H1 (cell line): ENCODE results near the gene INF2.

Experiments
- CBX5 ChIP-seq: fragments of 300-800, 300-1000 bp; sonication (generic); IDR thresholded peaks from 2 replicates; pipeline ENCODE4 v1.7.1; 2016; ENCODE audit warnings: antibody characterized with exemption, low read length, low read depth
- MAFK ChIP-seq: IDR thresholded peaks from 2 replicates; pipeline ENCODE4 v1.6.1; 2012; ENCODE audit warnings: low read depth, mild to moderate bottlenecking, improper control_type of control experiment, low read length
- PHF8 ChIP-seq: fragments of 200-600 bp; sonication (generic); conservative IDR thresholded peaks from 2 replicates; pipeline ENCODE4 v1.7.1; 2012; ENCODE audit warnings: low read depth, mild to moderate bottlenecking, inconsistent platforms, low read length, moderate library complexity
- POLR2AphosphoS5 ChIP-seq: IDR thresholded peaks from 2 replicates; pipeline ENCODE4 v1.6.1; 2011; ENCODE audit warnings: low read depth, low read length
- TF ChIP-seq, protein P1 (sequence below): IDR thresholded peaks from 2 replicates; pipeline ENCODE4 v1.6.1; 2012; ENCODE audit warnings: inconsistent platforms
- TF ChIP-seq, protein P2 (sequence below), 3 experiments: IDR thresholded peaks; 1 replicate in 2 of 3; 2 replicates in 1 of 3; pipeline versions ENCODE4 v1.5.1 to v1.6.1; 2011; ENCODE audit warnings: low read length in 3 of 3, mild to moderate bottlenecking in 3 of 3, inconsistent platforms in 2 of 3, low read depth in 1 of 3, moderate library complexity in 1 of 3; ENCODE audit not compliant: insufficient read depth in 1 of 3; ENCODE audit errors: control extremely low read depth in 1 of 3

DNA sequence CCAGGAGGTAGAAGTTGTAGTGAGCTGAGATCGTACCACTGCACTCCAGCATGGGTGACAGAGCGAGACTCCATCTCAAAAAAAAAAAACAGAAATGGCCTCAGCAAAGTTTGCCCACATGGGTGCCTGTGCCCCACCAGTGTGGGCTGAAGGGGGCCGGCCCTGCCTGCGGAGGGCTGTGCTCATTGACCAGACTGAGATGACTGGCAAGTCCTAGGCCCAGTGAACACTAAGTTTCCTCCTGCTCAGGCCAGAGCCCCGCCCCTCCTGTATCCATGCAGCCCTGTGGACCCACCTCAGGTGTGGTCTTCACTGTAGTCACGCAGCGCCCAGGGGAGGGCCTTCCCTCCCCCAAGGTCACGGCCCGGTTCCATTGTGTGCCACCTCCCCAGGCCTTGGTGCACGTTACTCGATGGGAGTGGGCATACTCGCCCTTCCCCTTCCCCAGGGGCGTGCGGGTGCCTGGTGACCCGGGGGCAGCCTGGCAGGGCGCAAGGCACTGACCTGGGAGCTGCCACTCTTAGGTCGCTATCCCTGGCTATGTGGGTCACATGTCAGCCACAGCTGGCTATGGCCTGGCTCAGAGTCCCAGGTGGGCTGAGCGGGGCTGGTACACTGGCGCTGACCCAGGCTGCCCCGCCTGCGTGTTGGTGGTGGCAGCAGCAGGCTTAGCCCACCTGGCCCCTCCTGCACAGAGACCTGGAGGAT is 16.1 kb downstream of the INF2 start:
- TF ChIP-seq MAFK (no peak), PHF8 (no peak), POLR2AphosphoS5 (no peak), CBX5 (no peak)
- TF ChIP-seq, protein P1, sequence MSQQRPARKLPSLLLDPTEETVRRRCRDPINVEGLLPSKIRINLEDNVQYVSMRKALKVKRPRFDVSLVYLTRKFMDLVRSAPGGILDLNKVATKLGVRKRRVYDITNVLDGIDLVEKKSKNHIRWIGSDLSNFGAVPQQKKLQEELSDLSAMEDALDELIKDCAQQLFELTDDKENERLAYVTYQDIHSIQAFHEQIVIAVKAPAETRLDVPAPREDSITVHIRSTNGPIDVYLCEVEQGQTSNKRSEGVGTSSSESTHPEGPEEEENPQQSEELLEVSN, result no peak
- TF ChIP-seq, protein P2, sequence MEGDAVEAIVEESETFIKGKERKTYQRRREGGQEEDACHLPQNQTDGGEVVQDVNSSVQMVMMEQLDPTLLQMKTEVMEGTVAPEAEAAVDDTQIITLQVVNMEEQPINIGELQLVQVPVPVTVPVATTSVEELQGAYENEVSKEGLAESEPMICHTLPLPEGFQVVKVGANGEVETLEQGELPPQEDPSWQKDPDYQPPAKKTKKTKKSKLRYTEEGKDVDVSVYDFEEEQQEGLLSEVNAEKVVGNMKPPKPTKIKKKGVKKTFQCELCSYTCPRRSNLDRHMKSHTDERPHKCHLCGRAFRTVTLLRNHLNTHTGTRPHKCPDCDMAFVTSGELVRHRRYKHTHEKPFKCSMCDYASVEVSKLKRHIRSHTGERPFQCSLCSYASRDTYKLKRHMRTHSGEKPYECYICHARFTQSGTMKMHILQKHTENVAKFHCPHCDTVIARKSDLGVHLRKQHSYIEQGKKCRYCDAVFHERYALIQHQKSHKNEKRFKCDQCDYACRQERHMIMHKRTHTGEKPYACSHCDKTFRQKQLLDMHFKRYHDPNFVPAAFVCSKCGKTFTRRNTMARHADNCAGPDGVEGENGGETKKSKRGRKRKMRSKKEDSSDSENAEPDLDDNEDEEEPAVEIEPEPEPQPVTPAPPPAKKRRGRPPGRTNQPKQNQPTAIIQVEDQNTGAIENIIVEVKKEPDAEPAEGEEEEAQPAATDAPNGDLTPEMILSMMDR (IDR thresholded peaks at IDR 0.05; ENCODE audit: control extremely low read depth in 1 of 3, insufficient read depth in 1 of 3, low read depth in 1 of 3, low read length in 3 of 3), result no peak
